Coronary artery (tissue), 2 donors: ENCODE data around the gene KLHL6.

ENCODE experiments used
- DNase-seq: peaks from one replicate; pipeline ENCODE4 v3.0.0-alpha.2; 2017; ENCODE audit warnings: low spot score
- H3K27ac ChIP-seq, 2 donors: fragments of 200-600 bp; sonication (generic); one replicate each; pipeline ENCODE4 v1.5.1; 2016 to 2019
- H3K4me3 ChIP-seq: fragments of 200-600 bp; sonication (generic); 2 replicates; pipeline ENCODE4 v1.5.1; 2016; ENCODE audit warnings: mild to moderate bottlenecking, moderate library complexity
- CTCF ChIP-seq: fragments of 200-600 bp; sonication (generic); IDR thresholded peaks from one replicate; pipeline ENCODE4 v1.5.1; 2019; ENCODE audit warnings: antibody characterized with exemption

The KLHL6 gene

GRCh38 chr3:183553334-183554026 is 2.0 kb downstream of the KLHL6 start:
- no peak for TF ChIP-seq CTCF
- Histone ChIP-seq H3K4me3 (no peak overlapping the region), H3K27ac (no peak overlapping the region)
- no peak for DNase-seq

- DNase-seq, result no peak
- TF ChIP-seq CTCF, result no peak
- Histone ChIP-seq H3K4me3 (no peak overlapping the region), H3K27ac (no peak overlapping the region)
Measured at GRCh38 chr3:183551930-183552329, 3.6 kb downstream of the KLHL6 start.

- no peak for DNase-seq
- no peak for TF ChIP-seq CTCF
- Histone ChIP-seq H3K27ac (no peak overlapping the region), H3K4me3 (no peak overlapping the region)
Measured at GRCh38 chr3:183548262-183548769, 7.2 kb downstream of the KLHL6 start.

GRCh38 chr3:183546625-183547024 is 8.9 kb downstream of the KLHL6 start:
- H3K27ac ChIP-seq, result no peak overlapping the region
- H3K4me3 ChIP-seq, result no peak overlapping the region

GRCh38 chr3:183545708-183546107 is 9.8 kb downstream of the KLHL6 start:
- Histone ChIP-seq H3K27ac (no peak overlapping the region), H3K4me3 (no peak overlapping the region)
- no peak for TF ChIP-seq CTCF
- DNase-seq, result no peak

More at GRCh38 chr3:183546625-183547024, 8.9 kb downstream of the KLHL6 start:
- TF ChIP-seq CTCF, result no peak
- no peak for DNase-seq

- no peak for DNase-seq
- no peak overlapping the region for H3K4me3 ChIP-seq
- no peak for TF ChIP-seq CTCF
- H3K27ac ChIP-seq, result no peak overlapping the region
Measured at GRCh38 chr3:183542355-183542754, 13.2 kb downstream of the KLHL6 start.

GRCh38 chr3:183541738-183542137 is 13.8 kb downstream of the KLHL6 start:
- no peak for DNase-seq
- H3K4me3 ChIP-seq, result no peak overlapping the region
- no peak overlapping the region for H3K27ac ChIP-seq
- TF ChIP-seq CTCF, result no peak
